H1 (cell line): ENCODE results near the gene SNX13.

Experiments used
- EZH2 ChIP-seq: fragments of 200-600 bp; sonication (generic); IDR thresholded peaks from 2 replicates; pipeline ENCODE4 v1.7.1; 2012; ENCODE audit warnings: low read depth, mild to moderate bottlenecking, moderate library complexity, low read length, inconsistent platforms; ENCODE audit not compliant: severe bottlenecking
- NRF1 ChIP-seq: IDR thresholded peaks from 2 replicates; pipeline ENCODE4 v1.6.1; 2011; ENCODE audit warnings: mild to moderate bottlenecking, low read depth, low read length, improper control_type of control experiment
- SP1 ChIP-seq: IDR thresholded peaks from 2 replicates; pipeline ENCODE4 v1.6.1; 2011; ENCODE audit warnings: low read depth, low read length
- TEAD4 ChIP-seq: IDR thresholded peaks from 2 replicates; pipeline ENCODE4 v1.6.1; 2012; ENCODE audit warnings: low read depth, low read length, inconsistent platforms, mixed read lengths
- TF ChIP-seq, protein P1 (sequence below): IDR thresholded peaks from 2 replicates; pipeline ENCODE4 v1.6.1; 2012; ENCODE audit warnings: inconsistent platforms

DNA sequence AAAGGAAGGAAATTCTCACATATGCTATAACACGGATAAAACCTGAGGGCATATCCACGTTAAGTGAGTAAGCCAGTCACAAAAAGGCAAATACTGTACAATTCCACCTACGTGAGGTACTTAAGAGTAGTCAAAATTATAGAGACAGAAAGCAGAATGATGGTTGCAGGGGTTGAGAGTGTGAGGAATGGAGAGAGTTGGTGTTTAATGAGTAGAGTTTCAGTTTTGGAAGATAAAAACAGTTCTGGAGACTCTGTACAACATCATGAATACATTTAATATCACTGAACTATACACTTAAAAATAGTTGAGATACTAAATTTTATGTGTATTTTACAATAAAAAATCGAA is 95.1 kb downstream of the SNX13 start:
- TF ChIP-seq NRF1 (no peak), EZH2 (no peak), TEAD4 (no peak), SP1 (no peak)
- TF ChIP-seq, protein P1, sequence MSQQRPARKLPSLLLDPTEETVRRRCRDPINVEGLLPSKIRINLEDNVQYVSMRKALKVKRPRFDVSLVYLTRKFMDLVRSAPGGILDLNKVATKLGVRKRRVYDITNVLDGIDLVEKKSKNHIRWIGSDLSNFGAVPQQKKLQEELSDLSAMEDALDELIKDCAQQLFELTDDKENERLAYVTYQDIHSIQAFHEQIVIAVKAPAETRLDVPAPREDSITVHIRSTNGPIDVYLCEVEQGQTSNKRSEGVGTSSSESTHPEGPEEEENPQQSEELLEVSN, result no peak
